Spleen (tissue), 7 donors: ENCODE results near the gene ANKRD33.

Experiments used
- POLR2AphosphoS5 ChIP-seq, 3 donors: sonication (generic); formaldehyde crosslinking; IDR thresholded peaks; one replicate each; pipeline ENCODE4 v1.5.1; 2017; ENCODE audit warnings: antibody characterized with exemption in 3 of 3
- TF ChIP-seq, protein P1 (sequence below), 11 experiments: fragments of 200-600 bp in 7 of 11; fragments of 450-650 bp in 4 of 11; sonication (generic) in 4 of 11; IDR thresholded peaks in 8 of 11; conservative IDR thresholded peaks in 3 of 11; 1 replicate in 7 of 11; 2 replicates in 4 of 11; pipeline versions ENCODE4 v1.4.0 to v1.8.0; 2016 to 2021; ENCODE audit warnings: antibody characterized with exemption in 11 of 11, inconsistent platforms in 4 of 11, mild to moderate bottlenecking in 1 of 11
- donor health status: DM: no; HTN: no; CAD: no; lungs with moderate emphysema.
- donor health status: DM: no; HTN: no; CAD: no.
- donor health status: DM: no; HTN: no; CAD: no.

DNA sequence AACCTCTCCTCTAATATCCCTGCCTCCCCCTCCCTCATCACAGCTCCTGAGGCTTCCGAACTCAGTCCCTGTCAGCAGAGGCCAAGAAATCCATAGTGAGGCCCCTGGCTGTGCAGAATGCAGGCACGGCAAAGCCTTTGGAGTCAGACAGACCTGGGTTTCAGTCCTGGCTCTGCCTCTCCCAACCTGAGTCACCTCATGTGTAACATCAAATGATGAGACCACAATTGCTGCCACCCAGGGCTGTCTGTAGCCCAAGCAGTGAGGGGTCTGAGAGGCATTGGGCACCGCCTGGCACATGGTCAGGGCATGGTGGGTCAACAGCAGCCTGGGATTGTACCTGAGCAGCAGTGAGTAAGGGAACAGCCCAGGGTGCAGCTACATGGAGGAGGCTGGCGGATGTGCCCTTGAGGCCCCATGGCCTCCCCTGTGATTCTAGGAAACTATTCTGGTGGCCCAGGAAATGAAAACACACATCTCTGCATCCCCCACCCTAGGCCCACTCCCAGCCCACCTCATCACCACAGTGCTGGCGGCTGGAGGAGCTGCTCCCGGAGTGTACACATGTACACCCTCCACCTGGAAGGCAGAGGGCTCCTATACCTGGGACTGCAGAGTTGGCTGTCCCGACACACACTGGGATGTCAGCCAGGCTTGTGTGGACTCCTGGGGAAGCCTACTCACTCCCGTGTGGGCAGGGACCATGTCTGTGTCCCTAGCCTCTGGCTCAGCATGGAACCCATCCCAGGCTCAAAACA lies 7.7 kb downstream of the ANKRD33 start:
- TF ChIP-seq, protein P1, sequence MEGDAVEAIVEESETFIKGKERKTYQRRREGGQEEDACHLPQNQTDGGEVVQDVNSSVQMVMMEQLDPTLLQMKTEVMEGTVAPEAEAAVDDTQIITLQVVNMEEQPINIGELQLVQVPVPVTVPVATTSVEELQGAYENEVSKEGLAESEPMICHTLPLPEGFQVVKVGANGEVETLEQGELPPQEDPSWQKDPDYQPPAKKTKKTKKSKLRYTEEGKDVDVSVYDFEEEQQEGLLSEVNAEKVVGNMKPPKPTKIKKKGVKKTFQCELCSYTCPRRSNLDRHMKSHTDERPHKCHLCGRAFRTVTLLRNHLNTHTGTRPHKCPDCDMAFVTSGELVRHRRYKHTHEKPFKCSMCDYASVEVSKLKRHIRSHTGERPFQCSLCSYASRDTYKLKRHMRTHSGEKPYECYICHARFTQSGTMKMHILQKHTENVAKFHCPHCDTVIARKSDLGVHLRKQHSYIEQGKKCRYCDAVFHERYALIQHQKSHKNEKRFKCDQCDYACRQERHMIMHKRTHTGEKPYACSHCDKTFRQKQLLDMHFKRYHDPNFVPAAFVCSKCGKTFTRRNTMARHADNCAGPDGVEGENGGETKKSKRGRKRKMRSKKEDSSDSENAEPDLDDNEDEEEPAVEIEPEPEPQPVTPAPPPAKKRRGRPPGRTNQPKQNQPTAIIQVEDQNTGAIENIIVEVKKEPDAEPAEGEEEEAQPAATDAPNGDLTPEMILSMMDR (IDR thresholded peaks at IDR 0.05 in 8 of 11, conservative IDR thresholded peaks at IDR 0.05 in 3 of 11), result no peak
- TF ChIP-seq POLR2AphosphoS5 (IDR thresholded peaks at IDR 0.05), result no peak
